HG03520 (cell line): Measurements from ENCODE around the gene DOK7.

ENCODE experiments used
- ATAC-seq: cut with Tn5 transposase; IDR thresholded peaks from one replicate; pipeline ENCODE4 v1.9.1; 2021; ENCODE audit warnings: mild to moderate bottlenecking, moderate library complexity; ENCODE audit not compliant: unreplicated experiment

Gene DOK7

GRCh38 chr4:3462321-3462789 lies 751 bp upstream of the DOK7 start:
- ATAC-seq = no peak

- ATAC-seq = no peak
These were observed 646 bp downstream of the DOK7 start for GRCh38 chr4:3463556-3464348.

GRCh38 chr4:3464349-3464905 lies 1.3 kb downstream of the DOK7 start:
- no peak for ATAC-seq

- no peak for ATAC-seq
These were observed 2.0 kb downstream of the DOK7 start for GRCh38 chr4:3464911-3465697.

- ATAC-seq = no peak
These were observed 2.9 kb downstream of the DOK7 start for GRCh38 chr4:3465698-3466671.

GRCh38 chr4:3466691-3467600 lies 3.8 kb downstream of the DOK7 start:
- no peak for ATAC-seq

GRCh38 chr4:3467601-3468031 lies 4.5 kb downstream of the DOK7 start:
- ATAC-seq = no peak

- ATAC-seq = no peak
These were observed 5.0 kb downstream of the DOK7 start for GRCh38 chr4:3468154-3468553.

GRCh38 chr4:3468804-3469203 lies 5.7 kb downstream of the DOK7 start:
- no peak for ATAC-seq

- ATAC-seq = no peak
These were observed 6.5 kb downstream of the DOK7 start for GRCh38 chr4:3469386-3470243.

- no peak for ATAC-seq
These were observed 7.4 kb downstream of the DOK7 start for GRCh38 chr4:3470244-3471097.

- ATAC-seq = no peak
These were observed 8.1 kb downstream of the DOK7 start for GRCh38 chr4:3471098-3471760.

GRCh38 chr4:3471886-3472285 lies 8.8 kb downstream of the DOK7 start:
- ATAC-seq = no peak

GRCh38 chr4:3472411-3473141 lies 9.5 kb downstream of the DOK7 start:
- ATAC-seq = no peak

GRCh38 chr4:3473181-3473950 lies 10.3 kb downstream of the DOK7 start:
- no peak for ATAC-seq
